ENCODE measurements around the gene DTNA.

- TF ChIP-seq ZNF274 (IDR thresholded peaks at IDR 0.05; ENCODE audit: low read depth, low read length) (no peak), SUZ12 (IDR thresholded peaks at IDR 0.05; ENCODE audit: extremely low read depth, insufficient read depth, insufficient read length) (no peak), YY1 (IDR thresholded peaks at IDR 0.05; ENCODE audit: insufficient read depth, insufficient read length) (no peak)
Measured at GRCh38 chr18:34873986-34874580, 164.0 kb downstream of the DTNA start.
